ENCODE data around the gene PITPNM2. TPM values are rescaled to one million over a fixed set of nuclear protein-coding genes. Genes with fewer than 3 reads are reported as not detected.

PITPNM2 gene
- total and polyA plus RNA-seq, 2 donors (not counting 1 experiment from before 2014, with no cell fraction given): 2.2 to 6.6 TPM

- no peak overlapping the region for H2AFZ ChIP-seq (ENCODE audit: low read length)
- no peak overlapping the region for H3K4me3 ChIP-seq (replicated peaks in 1 of 4; ENCODE audit: control extremely low read depth in 1 of 4, insufficient read depth in 1 of 4, low read depth in 3 of 4, low read length in 4 of 4)
- no peaks in the 10 kb centered on the region for H3K9me3 ChIP-seq (ENCODE audit: control insufficient read depth, insufficient read depth, low read depth, low read length)
- no peak overlapping the region for H3K9ac ChIP-seq (ENCODE audit: insufficient read depth, low read length)
- TF ChIP-seq CTCF (conservative IDR thresholded peaks at IDR 0.05 in 1 of 2, IDR thresholded peaks at IDR 0.05 in 1 of 2; ENCODE audit: low read depth in 1 of 2, low read length in 2 of 2) (no peak), EZH2 (IDR thresholded peaks at IDR 0.05; ENCODE audit: low read length, missing control alignments) (no peak)
- no peak for DNase-seq (ENCODE audit: low read depth in 2 of 2)
- no peaks in the 10 kb centered on the region for H3K27me3 ChIP-seq (ENCODE audit: control insufficient read depth, insufficient read depth, low read length)
- H3K27ac ChIP-seq (ENCODE audit: insufficient read depth, low read length): no peak overlapping the region
- H3K79me2 ChIP-seq (ENCODE audit: control insufficient read depth, insufficient read depth, low read length): peaks cover 2% of the 10 kb centered on the region
- no peaks in the 10 kb centered on the region for H4K20me1 ChIP-seq (ENCODE audit: control insufficient read depth, extremely low read depth, insufficient read depth, low read length)
- H3K36me3 ChIP-seq (ENCODE audit: control insufficient read depth, insufficient read depth, low read length): no peaks in the 10 kb centered on the region
- no peak overlapping the region for H3K4me2 ChIP-seq (ENCODE audit: extremely low read depth, insufficient read depth, low read length)
- peaks cover 5% of the 10 kb centered on the region for H3K4me1 ChIP-seq (ENCODE audit: control insufficient read depth, extremely low read depth, insufficient read depth, low read length)
Measured at GRCh38 chr12:123134271-123134671, 16.6 kb downstream of the PITPNM2 start.

GRCh38 chr12:123133701-123134100 is 17.2 kb downstream of the PITPNM2 start:
- no peaks in the 10 kb centered on the region for H4K20me1 ChIP-seq (ENCODE audit: control insufficient read depth, extremely low read depth, insufficient read depth, low read length)
- H3K9me3 ChIP-seq (ENCODE audit: control insufficient read depth, insufficient read depth, low read depth, low read length): no peaks in the 10 kb centered on the region
- TF ChIP-seq EZH2 (IDR thresholded peaks at IDR 0.05; ENCODE audit: low read length, missing control alignments): no peak
- TF ChIP-seq CTCF (conservative IDR thresholded peaks at IDR 0.05 in 1 of 2, IDR thresholded peaks at IDR 0.05 in 1 of 2; ENCODE audit: low read depth in 1 of 2, low read length in 2 of 2): no peak
- H3K4me3 ChIP-seq (replicated peaks in 1 of 4; ENCODE audit: control extremely low read depth in 1 of 4, insufficient read depth in 1 of 4, low read depth in 3 of 4, low read length in 4 of 4): no peak overlapping the region
- no peak overlapping the region for H3K4me2 ChIP-seq (ENCODE audit: extremely low read depth, insufficient read depth, low read length)
- H3K27me3 ChIP-seq (ENCODE audit: control insufficient read depth, insufficient read depth, low read length): no peaks in the 10 kb centered on the region
- H3K9ac ChIP-seq (ENCODE audit: insufficient read depth, low read length): no peak overlapping the region
- no peak for DNase-seq (ENCODE audit: low read depth in 2 of 2)
- no peaks in the 10 kb centered on the region for H3K36me3 ChIP-seq (ENCODE audit: control insufficient read depth, insufficient read depth, low read length)
- no peak overlapping the region for H3K27ac ChIP-seq (ENCODE audit: insufficient read depth, low read length)
- H3K79me2 ChIP-seq (ENCODE audit: control insufficient read depth, insufficient read depth, low read length): peaks cover 2% of the 10 kb centered on the region
- H3K4me1 ChIP-seq (ENCODE audit: control insufficient read depth, extremely low read depth, insufficient read depth, low read length): peaks cover 5% of the 10 kb centered on the region
- no peak overlapping the region for H2AFZ ChIP-seq (ENCODE audit: low read length)

GRCh38 chr12:123132951-123133619 is 17.8 kb downstream of the PITPNM2 start:
- Histone ChIP-seq H3K4me3 (replicated peaks in 1 of 4; ENCODE audit: control extremely low read depth in 1 of 4, insufficient read depth in 1 of 4, low read depth in 3 of 4, low read length in 4 of 4) (no peak overlapping the region), H4K20me1 (ENCODE audit: control insufficient read depth, extremely low read depth, insufficient read depth, low read length) (no peaks in the 10 kb centered on the region), H3K27ac (ENCODE audit: insufficient read depth, low read length) (no peak overlapping the region), H3K4me1 (ENCODE audit: control insufficient read depth, extremely low read depth, insufficient read depth, low read length) (peaks cover 5% of the 10 kb centered on the region), H2AFZ (ENCODE audit: low read length) (no peak overlapping the region), H3K27me3 (ENCODE audit: control insufficient read depth, insufficient read depth, low read length) (no peaks in the 10 kb centered on the region), H3K9ac (ENCODE audit: insufficient read depth, low read length) (no peak overlapping the region), H3K36me3 (ENCODE audit: control insufficient read depth, insufficient read depth, low read length) (no peaks in the 10 kb centered on the region), H3K4me2 (ENCODE audit: extremely low read depth, insufficient read depth, low read length) (no peak overlapping the region), H3K79me2 (ENCODE audit: control insufficient read depth, insufficient read depth, low read length) (peaks cover 2% of the 10 kb centered on the region), H3K9me3 (ENCODE audit: control insufficient read depth, insufficient read depth, low read depth, low read length) (no peaks in the 10 kb centered on the region)
- no peak for DNase-seq (ENCODE audit: low read depth in 2 of 2)
- TF ChIP-seq EZH2 (IDR thresholded peaks at IDR 0.05; ENCODE audit: low read length, missing control alignments): no peak
- no peak for TF ChIP-seq CTCF (conservative IDR thresholded peaks at IDR 0.05 in 1 of 2, IDR thresholded peaks at IDR 0.05 in 1 of 2; ENCODE audit: low read depth in 1 of 2, low read length in 2 of 2)

Data from fibroblast of lung (primary cell).